Bronchial epithelial cell (primary cell): ENCODE results near the gene EEFSEC. TPM values are rescaled to one million over a fixed set of nuclear protein-coding genes. Genes with fewer than 3 reads are reported as not detected.
A peak's percentile ranks its signal among the peaks of the same experiment; 100 is the strongest.

Source experiments
- DNase-seq: peaks from one replicate; pipeline ENCODE4 v3.0.0-alpha.2; 2010; ENCODE audit warnings: low read depth
- FAIRE-seq: peaks from 2 replicates; lab custom pipeline; 2011; peaks lifted over from hg19 to GRCh38; lab: Jason Lieb, UNC
- H3K27me3 ChIP-seq: 2 replicates; pipeline ENCODE4 v1.5.1; 2011; ENCODE audit warnings: low read length; ENCODE audit not compliant: control insufficient read depth, insufficient read depth
- H3K36me3 ChIP-seq: 2 replicates; pipeline ENCODE4 v1.5.1; 2011; ENCODE audit warnings: low read length; ENCODE audit not compliant: control insufficient read depth, insufficient read depth
- H3K4me3 ChIP-seq: 2 replicates; pipeline ENCODE4 v1.5.1; 2011; ENCODE audit warnings: mild to moderate bottlenecking, low read depth, low read length, control low read depth
- total RNA-seq: library from RNA; depleted of rRNA; stranded (reverse); fragments of >200 nt; gene quantifications from 2 replicates; pipeline ENCODE4 v1.2.1, GENCODE V29; 2014
- TF ChIP-seq, protein P1 (sequence below): IDR thresholded peaks from 2 replicates; pipeline ENCODE4 v1.5.1; 2011; ENCODE audit warnings: mild to moderate bottlenecking, moderate library complexity, low read length, control low read depth, inconsistent platforms; ENCODE audit not compliant: insufficient read depth, severe bottlenecking

The EEFSEC gene
- total RNA-seq, 1 donor from 2014 or later: 3.7 TPM

DNA sequence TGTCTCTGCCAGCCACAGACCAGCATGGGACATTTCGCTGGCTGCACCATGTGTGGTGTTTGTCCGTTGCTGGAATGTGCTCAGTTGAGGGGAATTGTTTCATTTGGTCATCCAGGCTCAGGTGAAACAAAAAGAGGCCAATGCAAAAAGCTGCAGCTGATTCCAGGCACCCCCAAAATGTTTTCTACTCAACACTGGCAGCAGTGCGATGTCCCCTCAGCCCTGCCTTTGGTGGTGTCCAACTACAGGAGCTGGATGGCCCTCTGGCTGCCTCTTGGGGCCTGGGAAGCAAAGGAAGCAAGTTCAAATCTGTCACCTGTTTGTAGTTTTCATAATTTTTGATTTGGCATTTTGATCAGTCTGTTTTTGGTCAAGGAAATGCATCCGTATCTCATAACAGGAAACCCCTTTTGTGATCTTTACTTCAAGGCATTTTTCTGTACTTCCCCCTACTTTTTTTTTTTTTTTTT, 141.8 kb downstream of the EEFSEC start:
- no peak for DNase-seq
- TF ChIP-seq, protein P1, sequence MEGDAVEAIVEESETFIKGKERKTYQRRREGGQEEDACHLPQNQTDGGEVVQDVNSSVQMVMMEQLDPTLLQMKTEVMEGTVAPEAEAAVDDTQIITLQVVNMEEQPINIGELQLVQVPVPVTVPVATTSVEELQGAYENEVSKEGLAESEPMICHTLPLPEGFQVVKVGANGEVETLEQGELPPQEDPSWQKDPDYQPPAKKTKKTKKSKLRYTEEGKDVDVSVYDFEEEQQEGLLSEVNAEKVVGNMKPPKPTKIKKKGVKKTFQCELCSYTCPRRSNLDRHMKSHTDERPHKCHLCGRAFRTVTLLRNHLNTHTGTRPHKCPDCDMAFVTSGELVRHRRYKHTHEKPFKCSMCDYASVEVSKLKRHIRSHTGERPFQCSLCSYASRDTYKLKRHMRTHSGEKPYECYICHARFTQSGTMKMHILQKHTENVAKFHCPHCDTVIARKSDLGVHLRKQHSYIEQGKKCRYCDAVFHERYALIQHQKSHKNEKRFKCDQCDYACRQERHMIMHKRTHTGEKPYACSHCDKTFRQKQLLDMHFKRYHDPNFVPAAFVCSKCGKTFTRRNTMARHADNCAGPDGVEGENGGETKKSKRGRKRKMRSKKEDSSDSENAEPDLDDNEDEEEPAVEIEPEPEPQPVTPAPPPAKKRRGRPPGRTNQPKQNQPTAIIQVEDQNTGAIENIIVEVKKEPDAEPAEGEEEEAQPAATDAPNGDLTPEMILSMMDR: no peak

GRCh38 chr3:128296469-128297251, 143.4 kb downstream of the EEFSEC start:
- H3K4me3 ChIP-seq: no peak overlapping the region
- TF ChIP-seq, protein P1: no peak
- FAIRE-seq: peak; percentile 70
- no peaks in the 10 kb centered on the region for H3K27me3 ChIP-seq
- H3K36me3 ChIP-seq: peaks cover 1% of the 10 kb centered on the region
- no peak for DNase-seq

More for the DNA sequence above, 141.8 kb downstream of the EEFSEC start:
- H3K4me3 ChIP-seq: no peak overlapping the region
- H3K27me3 ChIP-seq: no peaks in the 10 kb centered on the region
- H3K36me3 ChIP-seq: no peaks in the 10 kb centered on the region
- no peak for FAIRE-seq

GRCh38 chr3:128297401-128298138, 144.3 kb downstream of the EEFSEC start:
- Histone ChIP-seq H3K36me3 (peaks cover 1% of the 10 kb centered on the region), H3K4me3 (no peak overlapping the region), H3K27me3 (no peaks in the 10 kb centered on the region)
- TF ChIP-seq, protein P1: no peak
- DNase-seq (peak; percentile 42), FAIRE-seq (no peak)

- Histone ChIP-seq H3K27me3 (no peaks in the 10 kb centered on the region), H3K4me3 (no peak overlapping the region), H3K36me3 (peaks cover 1% of the 10 kb centered on the region)
- no peak for FAIRE-seq
- TF ChIP-seq, protein P1: no peak
- no peak for DNase-seq
These were observed 148.1 kb downstream of the EEFSEC start for GRCh38 chr3:128301186-128302023.

- FAIRE-seq: no peak
- H3K4me3 ChIP-seq: no peak overlapping the region
- TF ChIP-seq, protein P1: no peak
- no peaks in the 10 kb centered on the region for H3K36me3 ChIP-seq
- DNase-seq: no peak
- no peaks in the 10 kb centered on the region for H3K27me3 ChIP-seq
These were observed 153.2 kb downstream of the EEFSEC start for GRCh38 chr3:128306481-128306880.
